Activated naive CD4-positive, alpha-beta T cell treated with anti-CD3 and anti-CD28 coated beads for 36 hours (primary cell): ENCODE results near the gene APOB. TPM values are rescaled to one million over a fixed set of nuclear protein-coding genes. Genes with fewer than 3 reads are reported as not detected.

Source experiments
- CTCF ChIA-PET: fragments of 350-600 bp; sonication (Branson Sonifier 250); formaldehyde crosslinking; loops from one replicate; lab custom pipeline; 2021; ENCODE audit warnings: antibody characterized with exemption; lab: Charles Lee
- DNase-seq: peaks from one replicate; pipeline ENCODE4 v3.0.0-alpha.2; 2020
- H3K27ac Mint-ChIP-seq: one replicate; pipeline ENCODE4 v1.8.0; 2021; ENCODE audit warnings: mild to moderate bottlenecking, mixed read lengths
- H3K27me3 Mint-ChIP-seq: one replicate; pipeline ENCODE4 v1.8.0; 2021; ENCODE audit warnings: low read depth, mixed read lengths
- H3K36me3 Mint-ChIP-seq: one replicate; pipeline ENCODE4 v1.8.0; 2021; ENCODE audit warnings: low read depth, mixed read lengths
- H3K4me1 Mint-ChIP-seq: one replicate; pipeline ENCODE4 v1.8.0; 2021; ENCODE audit warnings: low read depth, mixed read lengths
- H3K4me3 Mint-ChIP-seq: one replicate; pipeline ENCODE4 v1.8.0; 2021; ENCODE audit warnings: mild to moderate bottlenecking, moderate library complexity, mixed read lengths
- H3K9me3 Mint-ChIP-seq: one replicate; pipeline ENCODE4 v1.8.0; 2021; ENCODE audit warnings: mixed read lengths
- intact Hi-C: fragments of 100-400 bp; cut with micrococcal nuclease; formaldehyde crosslinking; loops from one replicate; pipeline ENCODE4 v1.15.1; 2023
- total RNA-seq, 2 experiments: library from RNA; stranded (reverse); gene quantifications; one replicate each; pipeline ENCODE4 v1.2.3, GENCODE V29; 2021

Gene APOB
- total RNA-seq, 2 experiments from 2014 or later = not detected

GRCh38 chr2:21059885-21060610, 16.2 kb upstream of the APOB start:
- Mint-ChIP-seq H3K36me3 (no peaks in the 10 kb centered on the region), H3K27me3 (peaks cover 8% of the 10 kb centered on the region), H3K27ac (no peak overlapping the region), H3K4me3 (no peak overlapping the region), H3K9me3 (no peaks in the 10 kb centered on the region), H3K4me1 (no peaks in the 10 kb centered on the region)
- CTCF ChIA-PET = no interaction called here
- intact Hi-C loops = no loop called here
- DNase-seq = no peak

GRCh38 chr2:21057097-21057496, 13.2 kb upstream of the APOB start:
- no peak for DNase-seq
- no peaks in the 10 kb centered on the region for H3K4me1 Mint-ChIP-seq
- CTCF ChIA-PET = interaction anchor here (1.5 kb wide), 1 partner anchor 8 kb away, joined by 3 read pairs; no protein-coding TSS in a partner anchor
- intact Hi-C loops = no loop called here
- no peaks in the 10 kb centered on the region for H3K9me3 Mint-ChIP-seq
- H3K27me3 Mint-ChIP-seq = peaks cover 10% of the 10 kb centered on the region
- H3K36me3 Mint-ChIP-seq = no peaks in the 10 kb centered on the region
- no peak overlapping the region for H3K27ac Mint-ChIP-seq
- no peak overlapping the region for H3K4me3 Mint-ChIP-seq

- Mint-ChIP-seq H3K27ac (no peak overlapping the region), H3K4me3 (no peak overlapping the region), H3K4me1 (no peaks in the 10 kb centered on the region), H3K36me3 (no peaks in the 10 kb centered on the region), H3K27me3 (peaks cover 10% of the 10 kb centered on the region), H3K9me3 (no peaks in the 10 kb centered on the region)
- intact Hi-C loops = no loop called here
- DNase-seq = no peak
- CTCF ChIA-PET = interaction anchor here (1.5 kb wide), 1 partner anchor 9 kb away, joined by 3 read pairs; no protein-coding TSS in a partner anchor
These were observed 12.3 kb upstream of the APOB start for GRCh38 chr2:21055879-21056790.

- H3K36me3 Mint-ChIP-seq = no peaks in the 10 kb centered on the region
- H3K4me1 Mint-ChIP-seq = no peaks in the 10 kb centered on the region
- DNase-seq = no peak
- H3K27ac Mint-ChIP-seq = no peak overlapping the region
- CTCF ChIA-PET = no interaction called here
- no peak overlapping the region for H3K4me3 Mint-ChIP-seq
- no peaks in the 10 kb centered on the region for H3K9me3 Mint-ChIP-seq
- H3K27me3 Mint-ChIP-seq = peaks cover 8% of the 10 kb centered on the region
- intact Hi-C loops = no loop called here
These were observed 11.6 kb upstream of the APOB start for GRCh38 chr2:21055451-21055850.

- H3K27ac Mint-ChIP-seq = no peak overlapping the region
- H3K4me1 Mint-ChIP-seq = no peaks in the 10 kb centered on the region
- peaks cover 3% of the 10 kb centered on the region for H3K27me3 Mint-ChIP-seq
- H3K4me3 Mint-ChIP-seq = no peak overlapping the region
- H3K36me3 Mint-ChIP-seq = no peaks in the 10 kb centered on the region
- DNase-seq = no peak
- no peaks in the 10 kb centered on the region for H3K9me3 Mint-ChIP-seq
- intact Hi-C loops = no loop called here
- CTCF ChIA-PET = interaction anchor here (0.6 kb wide), 1 partner anchor 11 kb away, joined by 3 read pairs; no protein-coding TSS in a partner anchor
These were observed 10.1 kb upstream of the APOB start for GRCh38 chr2:21054011-21054410.

GRCh38 chr2:21052044-21052443, 8.2 kb upstream of the APOB start:
- Mint-ChIP-seq H3K27ac (no peak overlapping the region), H3K4me1 (no peaks in the 10 kb centered on the region), H3K36me3 (no peaks in the 10 kb centered on the region), H3K27me3 (peaks cover 3% of the 10 kb centered on the region), H3K4me3 (no peak overlapping the region), H3K9me3 (no peaks in the 10 kb centered on the region)
- intact Hi-C loops = no loop called here
- DNase-seq = no peak
- CTCF ChIA-PET = no interaction called here

- no peaks in the 10 kb centered on the region for H3K4me1 Mint-ChIP-seq
- no peak for DNase-seq
- no peaks in the 10 kb centered on the region for H3K36me3 Mint-ChIP-seq
- intact Hi-C loops = no loop called here
- H3K4me3 Mint-ChIP-seq = no peak overlapping the region
- peaks cover 4% of the 10 kb centered on the region for H3K27me3 Mint-ChIP-seq
- CTCF ChIA-PET = no interaction called here
- H3K9me3 Mint-ChIP-seq = no peaks in the 10 kb centered on the region
- no peak overlapping the region for H3K27ac Mint-ChIP-seq
These were observed 6.3 kb upstream of the APOB start for GRCh38 chr2:21050164-21050563.

GRCh38 chr2:21047141-21048009, 3.5 kb upstream of the APOB start:
- Mint-ChIP-seq H3K36me3 (no peaks in the 10 kb centered on the region), H3K27ac (no peak overlapping the region), H3K4me3 (no peak overlapping the region), H3K9me3 (no peaks in the 10 kb centered on the region), H3K27me3 (peaks cover 19% of the 10 kb centered on the region), H3K4me1 (peaks cover 4% of the 10 kb centered on the region)
- no peak for DNase-seq
- CTCF ChIA-PET = no interaction called here
- intact Hi-C loops = loop anchor here (5.0 to 10.0 kb wide), 2 partner anchors 383 to 545 kb away; partner anchors contain the start of gene GDF7

- CTCF ChIA-PET = no interaction called here
- no peak for DNase-seq
- H3K36me3 Mint-ChIP-seq = no peaks in the 10 kb centered on the region
- peaks cover 4% of the 10 kb centered on the region for H3K4me1 Mint-ChIP-seq
- no peaks in the 10 kb centered on the region for H3K9me3 Mint-ChIP-seq
- H3K27ac Mint-ChIP-seq = no peak overlapping the region
- H3K4me3 Mint-ChIP-seq = no peak overlapping the region
- intact Hi-C loops = loop anchor here (5.0 to 10.0 kb wide), 2 partner anchors 382 to 544 kb away; partner anchors contain the start of gene GDF7
- H3K27me3 Mint-ChIP-seq = peaks cover 21% of the 10 kb centered on the region
These were observed 2.6 kb upstream of the APOB start for GRCh38 chr2:21046506-21046905.

GRCh38 chr2:21044694-21045371, 960 bp upstream of the APOB start:
- Mint-ChIP-seq H3K9me3 (no peaks in the 10 kb centered on the region), H3K36me3 (no peaks in the 10 kb centered on the region), H3K27ac (no peak overlapping the region), H3K4me3 (no peak overlapping the region), H3K27me3 (peaks cover 21% of the 10 kb centered on the region), H3K4me1 (peaks cover 4% of the 10 kb centered on the region)
- intact Hi-C loops = loop anchor here (5.0 to 10.0 kb wide), 2 partner anchors 380 to 543 kb away; partner anchors contain the start of gene GDF7
- no peak for DNase-seq
- CTCF ChIA-PET = interaction anchor here (1.1 to 1.5 kb wide), 2 partner anchors 73 to 272 kb away, joined by 3 read pairs; no protein-coding TSS in a partner anchor
